HG03097 (cell line): Measurements from ENCODE around the gene KDM2A.
A peak's percentile ranks its signal among the peaks of the same experiment; 100 is the strongest.

ENCODE experiments used
- ATAC-seq: cut with Tn5 transposase; IDR thresholded peaks from one replicate; pipeline ENCODE4 v1.9.1; 2021; ENCODE audit not compliant: unreplicated experiment, low FRiP score

KDM2A gene

GRCh38 chr11:67282155-67282875 lies 163.3 kb downstream of the KDM2A start:
- ATAC-seq: no peak

- no peak for ATAC-seq
Observed at GRCh38 chr11:67282876-67283371, 163.9 kb downstream of the KDM2A start.

GRCh38 chr11:67283481-67283963 lies 164.5 kb downstream of the KDM2A start:
- no peak for ATAC-seq

- ATAC-seq: no peak
Observed at GRCh38 chr11:67284811-67285540, 165.9 kb downstream of the KDM2A start.

- no peak for ATAC-seq
Observed at GRCh38 chr11:67285541-67286498, 166.8 kb downstream of the KDM2A start.

- ATAC-seq: no peak
Observed at GRCh38 chr11:67286621-67287333, 167.7 kb downstream of the KDM2A start.

GRCh38 chr11:67287355-67288197 lies 168.5 kb downstream of the KDM2A start:
- no peak for ATAC-seq

- no peak for ATAC-seq
Observed at GRCh38 chr11:67288198-67288451, 169.1 kb downstream of the KDM2A start.

GRCh38 chr11:67288452-67289225 lies 169.6 kb downstream of the KDM2A start:
- peak; percentile 62 for ATAC-seq

GRCh38 chr11:67289226-67289650 lies 170.2 kb downstream of the KDM2A start, which contains the start of gene ANKRD13D:
TSS of gene ANKRD13D (plus strand) at chr11:67289303. CDS start at chr11:67289461, 158 bp downstream.
- ATAC-seq: peak; percentile 46

GRCh38 chr11:67289651-67290479 lies 170.8 kb downstream of the KDM2A start:
- no peak for ATAC-seq

- ATAC-seq: no peak
Observed at GRCh38 chr11:67290801-67291200, 171.7 kb downstream of the KDM2A start.

GRCh38 chr11:67291481-67292381 lies 172.7 kb downstream of the KDM2A start:
- no peak for ATAC-seq

- ATAC-seq: no peak
Observed at GRCh38 chr11:67292671-67293070, 173.6 kb downstream of the KDM2A start.

- ATAC-seq: no peak
Observed at GRCh38 chr11:67293090-67293489, 174.0 kb downstream of the KDM2A start.

- no peak for ATAC-seq
Observed at GRCh38 chr11:67295846-67296245, 176.8 kb downstream of the KDM2A start.

- no peak for ATAC-seq
Observed at GRCh38 chr11:67298786-67299185, 179.7 kb downstream of the KDM2A start.
